ENCODE data around the gene RANBP2. TPM values are rescaled to one million over a fixed set of nuclear protein-coding genes. Genes with fewer than 3 reads are reported as not detected.
"Not testable (repeated sequence)": the region's sequence is repeated elsewhere in the genome, so short reads cannot be mapped to it uniquely, and the experiment has no call there.

RANBP2 gene
- total RNA-seq, 1 experiment from 2014 or later = 91.4 TPM

GRCh38 chr2:108726048-108726447, 6.8 kb downstream of the RANBP2 start:
- H3K9me3 Mint-ChIP-seq; H3K27ac ChIP-seq (ENCODE audit: insufficient read length, low read depth, low read length); H3K27me3 Mint-ChIP-seq (ENCODE audit: low read depth); H2BK12ac ChIP-seq (ENCODE audit: insufficient read length, low read depth, low read length); H2BK20ac ChIP-seq (ENCODE audit: low read depth, low read length, poor library complexity, severe bottlenecking); H3K4me2 ChIP-seq (ENCODE audit: insufficient read depth, insufficient read length, low read length); H3K9me3 ChIP-seq (ENCODE audit: control insufficient read depth, low read depth, low read length); H3K4ac ChIP-seq (ENCODE audit: low read depth, low read length); H4K20me1 ChIP-seq (ENCODE audit: control insufficient read depth, insufficient read depth, insufficient read length); H2AK5ac ChIP-seq (ENCODE audit: insufficient read length, low read length); H3K79me1 ChIP-seq (ENCODE audit: insufficient read depth, low read depth, low read length, poor library complexity, severe bottlenecking); H2BK5ac ChIP-seq (ENCODE audit: insufficient read length, low read length); DNase-seq; H3K56ac ChIP-seq (ENCODE audit: insufficient read length, low read depth, low read length); H3K18ac ChIP-seq (ENCODE audit: insufficient read length, low read depth, low read length); H3K36me3 Mint-ChIP-seq (ENCODE audit: insufficient read depth in 1 of 3, low read depth in 3 of 3); H4K5ac ChIP-seq (ENCODE audit: insufficient read length, low read depth, low read length); H3T11ph ChIP-seq (ENCODE audit: low read length); H4K91ac ChIP-seq (ENCODE audit: insufficient read length, low read depth, low read length); H3K4me3 Mint-ChIP-seq; H3K27me3 ChIP-seq (ENCODE audit: insufficient read depth, low read length); H3K23ac ChIP-seq (ENCODE audit: insufficient read length, low read depth, low read length); H2BK120ac ChIP-seq (ENCODE audit: low read depth, low read length, poor library complexity, severe bottlenecking); H2BK15ac ChIP-seq (ENCODE audit: low read depth, low read length); H3K14ac ChIP-seq (ENCODE audit: insufficient read depth, low read length); H3K23me2 ChIP-seq (ENCODE audit: insufficient read length, low read depth, low read length, poor library complexity, severe bottlenecking); H2AFZ ChIP-seq (ENCODE audit: low read length); H3K4me1 ChIP-seq (ENCODE audit: insufficient read depth, low read length); H3K79me2 ChIP-seq (ENCODE audit: insufficient read depth, low read length); H4K8ac ChIP-seq (replicated peaks; ENCODE audit: insufficient read length, low read depth, low read length); H3K9ac ChIP-seq (ENCODE audit: extremely low read depth, insufficient read length, low read length): not testable (repeated sequence)
- WGBS (ENCODE audit: extremely low coverage, insufficient read length, low lambda C conversion rate) = no CpG with 5 or more reads among the region's 9 CpGs
- H3K4me1 Mint-ChIP-seq = peaks cover 22 to 30% of the 10 kb centered on the region in 2 experiments
- H3K27ac Mint-ChIP-seq = peak overlapping the region in 1 of 3 experiments; percentile 74; a peak in 3 of 7 replicates

- H3K9ac ChIP-seq (ENCODE audit: extremely low read depth, insufficient read length, low read length); H3T11ph ChIP-seq (ENCODE audit: low read length); H2BK120ac ChIP-seq (ENCODE audit: low read depth, low read length, poor library complexity, severe bottlenecking); H2BK12ac ChIP-seq (ENCODE audit: insufficient read length, low read depth, low read length); H3K9me3 Mint-ChIP-seq; H3K4ac ChIP-seq (ENCODE audit: low read depth, low read length); H3K56ac ChIP-seq (ENCODE audit: insufficient read length, low read depth, low read length); H3K4me2 ChIP-seq (ENCODE audit: insufficient read depth, insufficient read length, low read length); H2BK5ac ChIP-seq (ENCODE audit: insufficient read length, low read length); H3K14ac ChIP-seq (ENCODE audit: insufficient read depth, low read length); H3K23me2 ChIP-seq (ENCODE audit: insufficient read length, low read depth, low read length, poor library complexity, severe bottlenecking); H3K23ac ChIP-seq (ENCODE audit: insufficient read length, low read depth, low read length); H4K5ac ChIP-seq (ENCODE audit: insufficient read length, low read depth, low read length); H3K79me2 ChIP-seq (ENCODE audit: insufficient read depth, low read length); H3K79me1 ChIP-seq (ENCODE audit: insufficient read depth, low read depth, low read length, poor library complexity, severe bottlenecking); H4K8ac ChIP-seq (replicated peaks; ENCODE audit: insufficient read length, low read depth, low read length); H3K27me3 ChIP-seq (ENCODE audit: insufficient read depth, low read length); H2BK15ac ChIP-seq (ENCODE audit: low read depth, low read length); H3K4me1 Mint-ChIP-seq; H3K9me3 ChIP-seq (ENCODE audit: control insufficient read depth, low read depth, low read length); H3K4me3 Mint-ChIP-seq; H4K91ac ChIP-seq (ENCODE audit: insufficient read length, low read depth, low read length); H3K27ac ChIP-seq (ENCODE audit: insufficient read length, low read depth, low read length); H3K4me1 ChIP-seq (ENCODE audit: insufficient read depth, low read length); H3K27ac Mint-ChIP-seq; H3K27me3 Mint-ChIP-seq (ENCODE audit: low read depth); H3K18ac ChIP-seq (ENCODE audit: insufficient read length, low read depth, low read length); H2AK5ac ChIP-seq (ENCODE audit: insufficient read length, low read length); H4K20me1 ChIP-seq (ENCODE audit: control insufficient read depth, insufficient read depth, insufficient read length); DNase-seq; H2AFZ ChIP-seq (ENCODE audit: low read length); H2BK20ac ChIP-seq (ENCODE audit: low read depth, low read length, poor library complexity, severe bottlenecking): not testable (repeated sequence)
- no CpG with 5 or more reads among the region's 6 CpGs for WGBS (ENCODE audit: extremely low coverage, insufficient read length, low lambda C conversion rate)
- peaks cover 22 to 56% (median 43%) of the 10 kb centered on the region in 3 experiments for H3K36me3 Mint-ChIP-seq (ENCODE audit: insufficient read depth in 1 of 3, low read depth in 3 of 3)
Observed at GRCh38 chr2:108734656-108735055, 15.4 kb downstream of the RANBP2 start.

Data from H9 (cell line).